ENCODE data around the gene CLMP. TPM values are rescaled to one million over a fixed set of nuclear protein-coding genes. Genes with fewer than 3 reads are reported as not detected.

CLMP gene
- total RNA-seq, 4 donors from 2014 or later = 23.6 to 49.4 (median 38.0) TPM

- intact Hi-C loops (cut with DNase I; ENCODE audit: low total_unique reads) (no loop called here), in situ Hi-C loops (cut with MboI; ENCODE audit: low pct_ligation_motif_present in 1 of 4, low pct_unique_long_range_greater_than_20kb in 1 of 4, low sequenced_read_pairs in 3 of 4) (no loop called here)
- no peaks in the 10 kb centered on the region for H3K9me3 ChIP-seq
- no peak overlapping the region for H3K4me3 ChIP-seq
- 53% methylated on average over 3 of the region's 3 CpGs; no CpG with 5 or more reads in 1 of the 2 donors for WGBS, 2 donors (ENCODE audit: low coverage in 1 of 2)
- no peaks in the 10 kb centered on the region for H3K27me3 ChIP-seq
- H3K4me1 ChIP-seq = peaks cover 0 to 8% (median 3%) of the 10 kb centered on the region in 4 donors
- no peak for DNase-seq
- no peak for TF ChIP-seq POLR2AphosphoS5 (IDR thresholded peaks at IDR 0.05)
- no peak for TF ChIP-seq CTCF (IDR thresholded peaks at IDR 0.05)
- no peak for TF ChIP-seq EP300 (IDR thresholded peaks at IDR 0.05; ENCODE audit: low read depth)
- TF ChIP-seq POLR2A (IDR thresholded peaks at IDR 0.05) = no peak
- H3K36me3 ChIP-seq = no peaks in the 10 kb centered on the region
- H3K27ac ChIP-seq = no peak overlapping the region
Observed at GRCh38 chr11:123125169-123125568, 69.9 kb downstream of the CLMP start.

GRCh38 chr11:123122852-123123251 is 72.2 kb downstream of the CLMP start:
- H3K4me1 ChIP-seq = peaks cover 0 to 11% (median 3%) of the 10 kb centered on the region in 4 donors
- H3K36me3 ChIP-seq = no peaks in the 10 kb centered on the region
- no peak for DNase-seq
- peak overlapping the region; percentile 52 to 80 (median 73) for H3K27ac ChIP-seq
- TF ChIP-seq EP300 (IDR thresholded peaks at IDR 0.05; ENCODE audit: low read depth) = no peak
- no peak for TF ChIP-seq CTCF (IDR thresholded peaks at IDR 0.05)
- no peak for TF ChIP-seq POLR2AphosphoS5 (IDR thresholded peaks at IDR 0.05)
- no peak for TF ChIP-seq POLR2A (IDR thresholded peaks at IDR 0.05)
- intact Hi-C loops (cut with DNase I; ENCODE audit: low total_unique reads) (no loop called here), in situ Hi-C loops (cut with MboI; ENCODE audit: low pct_ligation_motif_present in 1 of 4, low pct_unique_long_range_greater_than_20kb in 1 of 4, low sequenced_read_pairs in 3 of 4) (loop anchor here in 1 of 4 donors (25.0 kb wide), 1 partner anchor 364 kb away; no protein-coding TSS in a partner anchor)
- 48 to 63% methylated on average over 7 of the region's 7 CpGs for WGBS, 2 donors (ENCODE audit: low coverage in 1 of 2)
- no peaks in the 10 kb centered on the region for H3K27me3 ChIP-seq
- H3K4me3 ChIP-seq = no peak overlapping the region
- H3K9me3 ChIP-seq = no peaks in the 10 kb centered on the region

GRCh38 chr11:123122341-123122740 is 72.7 kb downstream of the CLMP start:
- intact Hi-C loops (cut with DNase I; ENCODE audit: low total_unique reads) = no loop called here
- Histone ChIP-seq H3K36me3 (no peaks in the 10 kb centered on the region), H3K27ac (peak overlapping the region; percentile 52 to 80 (median 73)), H3K27me3 (no peaks in the 10 kb centered on the region), H3K4me1 (peaks cover 0 to 11% (median 3%) of the 10 kb centered on the region in 4 donors), H3K9me3 (no peaks in the 10 kb centered on the region), H3K4me3 (no peak overlapping the region)
- peak; percentile 21 for DNase-seq
- 61 to 69% methylated on average over 4 to 8 of the region's 8 CpGs for WGBS, 2 donors (ENCODE audit: low coverage in 1 of 2)
- TF ChIP-seq POLR2A (IDR thresholded peaks at IDR 0.05) (no peak), POLR2AphosphoS5 (IDR thresholded peaks at IDR 0.05) (peak in 2 of 3 donors; percentile 47 to 57)
- in situ Hi-C loops (cut with MboI; ENCODE audit: low pct_ligation_motif_present in 1 of 4, low pct_unique_long_range_greater_than_20kb in 1 of 4, low sequenced_read_pairs in 3 of 4) = loop anchor here in 1 of 4 donors (25.0 kb wide), 1 partner anchor 365 kb away; no protein-coding TSS in a partner anchor

DNA sequence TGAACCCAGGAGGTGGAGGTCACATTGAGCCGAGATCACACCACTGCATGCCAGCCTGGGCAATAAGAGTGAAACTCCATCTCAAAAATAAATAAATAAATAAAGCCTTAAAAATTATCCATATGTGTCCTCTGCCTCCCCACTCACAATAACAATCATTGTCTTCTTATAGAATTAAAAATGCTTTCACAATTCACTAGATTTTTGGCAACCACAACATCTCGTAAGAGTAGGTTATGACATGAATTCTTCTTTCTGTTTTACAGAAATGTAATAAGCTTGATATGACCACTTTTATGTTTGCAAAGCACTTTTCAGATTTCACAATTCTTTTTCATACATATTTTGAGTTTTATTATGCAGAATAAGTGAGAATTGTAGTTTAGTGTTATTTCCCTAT is 78.6 kb downstream of the CLMP start:
- no peak overlapping the region for H3K27ac ChIP-seq
- no peaks in the 10 kb centered on the region for H3K9me3 ChIP-seq
- peaks cover 0 to 5% (median 2%) of the 10 kb centered on the region in 4 donors for H3K4me1 ChIP-seq
- no peak for DNase-seq
- H3K36me3 ChIP-seq = no peaks in the 10 kb centered on the region
- no peak overlapping the region for H3K4me3 ChIP-seq
- no peaks in the 10 kb centered on the region for H3K27me3 ChIP-seq
- WGBS, 2 donors (ENCODE audit: low coverage in 1 of 2) = 80 to 90% methylated on average over 1 to 2 of the region's 2 CpGs
- TF ChIP-seq POLR2A (IDR thresholded peaks at IDR 0.05) (no peak), POLR2AphosphoS5 (IDR thresholded peaks at IDR 0.05) (no peak), CTCF (IDR thresholded peaks at IDR 0.05) (no peak), EP300 (IDR thresholded peaks at IDR 0.05; ENCODE audit: low read depth) (no peak)
- in situ Hi-C loops (cut with MboI; ENCODE audit: low pct_ligation_motif_present in 1 of 4, low pct_unique_long_range_greater_than_20kb in 1 of 4, low sequenced_read_pairs in 3 of 4) = loop anchor here (5.0 to 25.0 kb wide), 3 partner anchors 126 to 371 kb away; no protein-coding TSS in a partner anchor
- intact Hi-C loops (cut with DNase I; ENCODE audit: low total_unique reads) = no loop called here

Measured in transverse colon (tissue), 4 donors.